Kidney (tissue), 14 donors: Measurements from ENCODE around the gene RAP1A. TPM values are rescaled to one million over a fixed set of nuclear protein-coding genes. Genes with fewer than 3 reads are reported as not detected.
"Not testable (repeated sequence)": the region's sequence is repeated elsewhere in the genome, so short reads cannot be mapped to it uniquely, and the experiment has no call there.

Source experiments
- DNase-seq, 5 donors: peaks; one replicate each; pipeline ENCODE4 v3.0.0-alpha.2; 2013 to 2020
- FAIRE-seq: peaks from 2 replicates; lab custom pipeline; 2012; peaks lifted over from hg19 to GRCh38; lab: Jason Lieb, UNC
- H3K27ac ChIP-seq, 2 donors: one replicate each; pipeline ENCODE4 v1.7.0; 2013; ENCODE audit warnings: low read depth in 2 of 2, low read length in 2 of 2, inconsistent platforms in 1 of 2
- H3K27me3 ChIP-seq: one replicate; pipeline ENCODE4 v1.7.1; 2013; ENCODE audit warnings: low read length, inconsistent platforms; ENCODE audit not compliant: control insufficient read depth, insufficient read depth
- H3K36me3 ChIP-seq, 3 donors: one replicate each; pipeline versions ENCODE4 v1.7.0 to v1.7.1; 2013; ENCODE audit warnings: low read length in 3 of 3, control low read depth in 1 of 3, inconsistent platforms in 1 of 3; ENCODE audit not compliant: insufficient read depth in 3 of 3, control insufficient read depth in 2 of 3
- H3K4me1 ChIP-seq, 3 donors: one replicate each; pipeline versions ENCODE4 v1.7.0 to v1.7.1; 2013; ENCODE audit warnings: low read length in 3 of 3, inconsistent platforms in 1 of 3, low read depth in 1 of 3; ENCODE audit not compliant: control insufficient read depth in 2 of 3, insufficient read depth in 2 of 3
- H3K4me3 ChIP-seq, 3 donors: one replicate each; pipeline versions ENCODE4 v1.7.0 to v1.8.1; 2013; ENCODE audit warnings: low read length in 3 of 3, control low read depth in 1 of 3, inconsistent platforms in 1 of 3
- H3K9ac ChIP-seq, 3 donors: one replicate each; pipeline versions ENCODE4 v1.7.0 to v1.7.1; 2013; ENCODE audit warnings: low read length in 3 of 3, control low read depth in 1 of 3, inconsistent platforms in 1 of 3
- H3K9me3 ChIP-seq, 3 donors: one replicate each; pipeline versions ENCODE4 v1.7.0 to v1.7.1; 2013; ENCODE audit warnings: low read length in 3 of 3, control low read depth in 1 of 3, inconsistent platforms in 1 of 3; ENCODE audit not compliant: control insufficient read depth in 2 of 3, insufficient read depth in 1 of 3
- CTCF ChIP-seq: IDR thresholded peaks from 3 replicates; pipeline ENCODE4 v1.5.1; 2012; ENCODE audit warnings: mild to moderate bottlenecking, moderate library complexity, borderline replicate concordance; ENCODE audit not compliant: insufficient read depth; ENCODE audit errors: extremely low read depth
- intact Hi-C: fragments of 100-400 bp; cut with DNase I; formaldehyde crosslinking; loops from one replicate; pipeline ENCODE4 v1.11.1; 2022
- polyA plus RNA-seq: library from polyadenylated mRNA; stranded (reverse); fragments of 350-450 nt; fragmentation: Illumina TruSeq; extraction: RNeasy Lipid Tissue Mini Kit (QIAGEN cat#74804); gene quantifications from one replicate; pipeline ENCODE4 v1.2.3, GENCODE V29; 2014; ENCODE audit warnings: low read depth, low replicate concordance; ENCODE audit not compliant: insufficient read depth
- total RNA-seq: library from RNA; stranded (reverse); fragmentation: NEBNext Ultra II Directional; extraction: Animal tissue kit (Norgen Biotek cat#: 25700); gene quantifications from one replicate; pipeline ENCODE4 v1.2.1, GENCODE V29; 2021
- donor health status: control.
- donor health status: control.
- donor health status: control.
- donor health status: control.
- donor health status: control.
- donor health status: DM: yes; HTN: yes; CAD: no.
- donor health status: Normal renal cell carcinoma (clear cell type).

The RAP1A gene
- total and polyA plus RNA-seq, 2 donors from 2014 or later, result 55.8 to 91.3 TPM

GRCh38 chr1:111605576-111605975 lies 14.0 kb upstream of the RAP1A start:
- Histone ChIP-seq H3K9me3 (no peaks in the 10 kb centered on the region), H3K27ac (no peak overlapping the region), H3K9ac (no peak overlapping the region), H3K36me3 (no peaks in the 10 kb centered on the region), H3K4me1 (no peaks in the 10 kb centered on the region), H3K4me3 (no peak overlapping the region), H3K27me3 (no peaks in the 10 kb centered on the region)
- FAIRE-seq (no peak), DNase-seq (peak in 1 of 5 donors; percentile 52)
- no peak for TF ChIP-seq CTCF
- intact Hi-C loops, result no loop called here

GRCh38 chr1:111606457-111607215 lies 13.0 kb upstream of the RAP1A start:
- H3K27ac ChIP-seq, H3K36me3 ChIP-seq, H3K4me3 ChIP-seq, H3K9me3 ChIP-seq, intact Hi-C loops, FAIRE-seq, H3K4me1 ChIP-seq, H3K27me3 ChIP-seq, H3K9ac ChIP-seq: not testable (repeated sequence)
- DNase-seq, result peak; percentile 20 to 62 (median 57)

- peak in 1 of 5 donors; percentile 56 for DNase-seq
- H3K4me3 ChIP-seq, H3K27ac ChIP-seq, H3K27me3 ChIP-seq, FAIRE-seq, H3K9me3 ChIP-seq, H3K9ac ChIP-seq, H3K36me3 ChIP-seq, intact Hi-C loops, H3K4me1 ChIP-seq: not testable (repeated sequence)
Measured at GRCh38 chr1:111608528-111608927, 11.1 kb upstream of the RAP1A start.

GRCh38 chr1:111611986-111612385 lies 7.6 kb upstream of the RAP1A start:
- Histone ChIP-seq H3K27me3 (no peaks in the 10 kb centered on the region), H3K36me3 (no peaks in the 10 kb centered on the region), H3K27ac (no peak overlapping the region), H3K9me3 (no peaks in the 10 kb centered on the region), H3K9ac (no peak overlapping the region), H3K4me1 (no peaks in the 10 kb centered on the region), H3K4me3 (no peak overlapping the region)
- no peak for FAIRE-seq
- intact Hi-C loops, result no loop called here
- TF ChIP-seq CTCF, result no peak
- no peak for DNase-seq
